Stimulated activated CD8-positive, alpha-beta memory T cell treated with anti-CD3 and anti-CD28 coated beads, Interleukin-4, amount 100 ng/mL, for 1 hour (primary cell): ENCODE data around the gene USP31.

Experiments used
- DNase-seq, 2 donors: peaks; one replicate each; pipeline ENCODE4 v3.0.0-alpha.2; 2020; ENCODE audit warnings: low read depth in 2 of 2, low spot score in 1 of 2

USP31 gene

DNA sequence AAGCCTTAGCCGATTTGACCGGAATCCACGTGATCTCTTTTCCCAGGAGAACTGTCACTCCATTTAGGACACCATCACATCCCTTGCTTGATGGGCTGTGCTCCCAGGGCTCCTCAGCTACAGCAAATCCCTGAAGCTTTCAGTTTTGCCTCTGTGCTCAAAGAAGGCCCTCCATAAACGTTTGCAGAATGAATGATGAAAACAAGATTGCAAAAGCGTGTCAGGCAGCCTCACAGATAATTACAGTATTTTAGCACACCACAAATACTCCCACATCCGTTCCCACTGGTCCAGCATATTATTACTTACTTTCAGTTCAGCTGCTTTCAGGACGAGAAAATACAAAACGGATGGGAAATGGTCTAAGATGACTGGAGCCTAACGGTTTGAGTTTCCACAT is 84.6 kb downstream of the USP31 start:
- DNase-seq = no peak

DNA sequence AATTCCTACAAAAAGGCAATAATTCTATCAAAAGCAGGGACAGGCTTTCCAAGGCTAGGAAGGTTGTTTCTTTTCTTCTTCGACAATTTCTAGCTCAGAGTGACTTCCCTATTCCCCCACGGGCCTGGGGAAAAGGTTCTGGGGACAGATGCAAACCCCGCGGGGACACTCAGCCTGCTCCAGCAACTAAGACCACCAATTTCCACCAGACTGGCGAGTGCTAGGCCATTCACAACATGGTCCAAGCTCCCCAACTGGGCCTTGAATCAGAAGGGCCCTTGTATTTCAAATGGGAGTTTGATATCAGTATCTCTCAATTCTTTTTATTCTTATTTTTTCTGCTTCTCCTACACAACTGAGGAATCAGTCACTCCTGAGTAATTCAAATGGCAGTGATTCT is 86.7 kb downstream of the USP31 start:
- DNase-seq = no peak

DNA sequence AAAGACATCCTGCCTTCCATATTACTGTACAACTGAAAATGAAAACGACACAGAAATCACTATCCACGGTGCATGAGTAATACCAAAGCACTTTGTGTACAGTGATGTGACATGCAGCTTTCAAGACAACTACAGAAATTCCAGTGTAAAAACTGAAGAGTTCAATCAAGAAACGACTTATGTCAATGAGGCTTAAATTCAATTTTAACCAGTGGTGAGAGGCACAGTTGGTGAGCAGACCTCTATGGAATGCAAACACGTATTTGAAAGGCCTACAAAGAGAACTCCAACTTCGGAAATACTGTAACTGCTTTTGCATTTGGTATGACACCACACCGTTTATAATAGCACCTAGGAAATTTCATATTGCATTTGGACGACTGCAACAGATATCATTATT is 87.6 kb downstream of the USP31 start:
- no peak for DNase-seq

DNA sequence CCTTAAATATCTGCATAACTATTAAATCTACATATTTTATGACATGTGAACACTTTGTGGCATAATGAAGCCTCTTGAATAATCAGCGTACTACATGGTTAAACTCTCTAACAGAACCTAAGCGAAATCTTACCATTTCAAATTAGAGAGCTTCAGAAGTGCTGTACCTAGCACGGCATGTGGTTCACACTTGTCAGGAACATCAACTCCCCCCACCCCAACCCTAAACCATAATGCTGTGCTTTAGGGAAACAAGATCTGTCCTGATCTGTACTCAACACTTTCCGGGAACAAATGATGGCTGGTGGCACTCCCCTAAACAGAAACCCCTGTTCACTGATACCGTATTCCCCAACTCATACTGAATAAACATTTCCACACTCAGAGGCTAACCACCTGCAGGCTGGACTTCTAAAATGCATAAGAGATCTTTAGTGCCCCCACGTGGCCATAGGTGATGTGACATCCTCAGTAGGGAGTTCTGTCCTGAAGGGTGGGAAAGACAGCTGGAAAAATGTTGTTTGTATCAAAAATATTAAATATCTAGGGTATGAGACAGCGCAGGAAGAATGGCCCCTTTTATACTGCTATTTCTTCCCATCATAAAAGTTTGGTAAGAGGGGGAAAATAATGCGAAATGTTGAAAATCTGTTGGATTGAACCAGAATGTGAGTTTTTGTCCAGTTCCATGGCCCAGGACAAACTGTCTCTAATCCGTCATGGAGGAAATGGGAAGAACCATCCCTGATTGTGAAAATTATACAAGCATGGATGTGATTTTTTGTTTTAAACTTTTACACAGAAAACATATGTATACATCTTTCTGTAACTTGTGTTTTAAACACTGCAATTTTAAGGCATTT is 88.6 kb downstream of the USP31 start:
- DNase-seq = peak in 1 of 2 donors; percentile 17

DNA sequence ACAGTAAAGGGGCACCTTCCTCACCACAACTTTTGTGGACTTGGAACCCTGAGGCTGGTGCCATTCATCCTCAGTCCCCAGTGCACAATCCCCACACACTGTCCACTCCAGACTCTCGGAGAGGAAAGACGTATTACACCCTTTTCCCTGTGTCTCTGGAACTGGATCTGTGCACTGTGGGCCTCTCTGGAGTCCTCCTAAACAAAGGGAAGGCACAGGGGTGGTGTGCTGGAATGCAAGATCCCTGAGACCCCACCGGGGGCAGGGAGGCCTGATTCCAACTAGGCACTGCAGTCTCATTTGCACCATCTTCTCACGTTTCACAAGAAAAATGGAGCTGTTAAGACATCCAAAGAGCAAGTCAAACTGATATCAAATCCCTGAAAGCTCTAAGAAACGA is 89.8 kb downstream of the USP31 start:
- DNase-seq = no peak

DNA sequence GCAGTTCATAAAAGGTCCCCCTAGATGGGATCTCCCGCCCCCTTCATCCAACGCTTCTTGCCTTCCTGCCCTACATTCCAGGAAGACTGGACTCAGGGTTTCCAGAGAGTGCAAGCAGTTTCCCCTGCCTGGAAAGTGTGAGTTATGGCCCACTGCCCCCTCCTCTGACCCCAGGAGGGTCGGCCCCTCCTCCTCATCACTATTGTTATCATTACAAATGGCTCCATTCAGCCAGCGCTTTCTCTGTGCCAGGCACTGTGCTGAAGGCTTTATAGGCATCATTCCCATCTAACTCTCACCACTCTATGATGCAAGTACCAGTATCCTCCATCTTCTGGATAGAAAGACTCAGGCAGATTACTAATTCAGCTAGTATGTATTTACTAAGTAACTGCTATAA is 90.7 kb downstream of the USP31 start:
- no peak for DNase-seq

DNA sequence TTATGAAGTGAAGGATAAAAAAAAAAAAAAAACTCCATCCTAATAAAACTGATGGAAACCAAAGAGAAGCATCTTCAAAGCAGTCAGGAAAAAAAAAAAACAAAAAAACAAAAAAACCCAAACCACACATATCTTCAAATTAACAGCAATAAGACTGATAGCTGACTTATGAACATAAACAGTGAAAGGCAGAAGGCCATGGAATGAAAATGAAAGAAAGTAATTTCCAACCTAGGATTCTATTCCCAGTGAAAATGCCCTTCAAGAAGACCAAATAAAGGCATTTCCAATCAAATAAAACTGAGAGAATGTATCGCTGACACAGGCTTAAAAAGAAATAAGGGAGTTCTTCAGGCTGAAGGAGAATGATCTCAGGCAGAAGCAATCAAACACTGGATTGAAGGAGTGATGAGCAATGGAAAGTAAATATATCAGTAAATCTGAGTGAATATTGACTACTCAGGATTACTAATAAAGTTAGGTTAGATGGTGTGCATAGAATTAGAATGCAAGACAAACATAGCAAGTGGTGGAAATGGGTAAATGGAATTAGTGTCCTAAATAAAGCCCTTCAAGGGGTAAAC is 92.1 kb downstream of the USP31 start:
- DNase-seq = no peak

DNA sequence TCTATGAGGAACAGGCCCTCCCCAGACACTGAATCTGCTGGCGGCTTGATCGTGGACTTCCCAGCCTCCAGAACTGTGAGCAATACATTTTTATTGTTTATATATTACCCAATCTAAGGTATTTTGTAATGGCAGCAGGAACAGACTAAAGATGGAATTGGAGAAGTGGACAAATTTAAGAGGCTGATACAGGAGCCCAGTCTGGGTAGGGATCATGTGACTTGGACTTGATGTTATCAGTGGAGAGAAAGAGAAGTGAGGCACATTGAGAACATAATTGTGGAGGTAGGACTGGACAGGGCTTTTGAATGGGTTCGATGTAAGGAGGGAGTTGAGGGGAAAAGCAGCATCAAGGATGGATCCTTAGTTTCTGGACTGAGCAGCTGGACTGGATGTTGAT is 93.8 kb downstream of the USP31 start:
- no peak for DNase-seq

DNA sequence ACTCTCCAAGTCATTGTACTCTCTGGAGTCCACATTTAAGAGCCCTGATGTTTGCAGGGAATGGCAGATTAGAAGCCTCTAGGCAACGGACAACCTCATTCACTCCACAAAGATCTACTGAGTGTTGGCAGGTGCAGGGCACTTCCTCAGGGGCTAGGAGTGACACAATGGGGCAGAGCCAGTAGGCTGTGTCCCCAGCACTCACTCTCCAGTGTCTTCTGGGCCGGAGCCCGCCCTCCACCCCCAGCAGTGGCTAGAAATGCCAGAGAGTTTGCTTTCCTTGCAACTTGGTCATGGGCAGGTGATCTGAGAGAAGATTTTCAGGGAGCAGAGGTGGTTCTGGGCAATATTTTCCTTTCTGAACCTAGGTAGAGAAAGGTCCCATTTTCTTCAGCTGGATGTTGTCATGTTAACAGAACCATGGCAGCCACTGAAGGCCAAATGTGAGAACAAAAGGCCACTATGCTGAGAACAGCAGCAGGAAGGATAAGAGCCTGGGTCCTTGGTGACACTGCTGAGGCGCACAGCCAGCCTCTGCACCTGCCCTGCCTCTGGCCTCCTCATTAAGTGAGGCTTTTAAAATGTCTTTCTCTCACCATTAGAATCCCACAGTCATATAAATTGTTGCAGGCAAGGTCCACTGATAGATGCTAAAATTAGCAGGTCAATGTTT is 96.2 kb downstream of the USP31 start:
- no peak for DNase-seq

DNA sequence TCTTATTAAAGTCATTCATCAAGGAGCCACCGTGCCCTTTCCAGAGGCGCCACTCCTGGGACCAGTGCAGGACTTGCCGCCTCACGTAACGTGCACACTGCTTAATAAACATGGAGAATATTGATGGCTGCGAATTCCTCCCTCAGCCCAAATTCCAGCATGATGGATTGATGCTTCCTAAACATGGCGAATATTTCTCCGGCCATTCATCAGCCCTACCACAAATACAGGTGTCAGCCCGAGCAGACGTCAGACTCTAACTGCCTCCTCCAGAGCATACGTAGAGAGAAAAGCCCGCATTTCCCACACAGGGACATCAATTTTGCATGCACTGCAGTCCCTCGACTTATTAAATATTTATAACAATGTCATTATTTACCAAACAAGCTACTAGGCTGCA is 97.0 kb downstream of the USP31 start:
- no peak for DNase-seq

DNA sequence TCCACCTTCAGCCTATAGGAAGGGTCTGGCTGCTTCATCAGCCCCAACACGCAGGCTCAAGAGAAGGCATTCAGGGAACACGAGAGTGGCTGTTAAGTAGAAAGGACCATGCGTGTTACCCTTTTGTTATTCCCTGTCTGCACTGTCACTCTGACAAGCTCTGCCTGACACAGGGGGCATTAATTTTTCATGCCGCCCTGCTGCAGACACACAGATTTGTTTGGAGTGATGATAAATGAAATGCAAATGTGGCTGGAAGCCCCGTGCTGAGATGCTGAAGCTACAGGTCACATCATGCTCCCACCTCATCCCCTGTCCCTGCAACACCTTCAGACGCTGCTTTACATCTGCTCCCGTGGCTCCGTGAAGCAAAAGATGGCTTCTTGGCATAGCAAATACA is 97.7 kb downstream of the USP31 start:
- no peak for DNase-seq

DNA sequence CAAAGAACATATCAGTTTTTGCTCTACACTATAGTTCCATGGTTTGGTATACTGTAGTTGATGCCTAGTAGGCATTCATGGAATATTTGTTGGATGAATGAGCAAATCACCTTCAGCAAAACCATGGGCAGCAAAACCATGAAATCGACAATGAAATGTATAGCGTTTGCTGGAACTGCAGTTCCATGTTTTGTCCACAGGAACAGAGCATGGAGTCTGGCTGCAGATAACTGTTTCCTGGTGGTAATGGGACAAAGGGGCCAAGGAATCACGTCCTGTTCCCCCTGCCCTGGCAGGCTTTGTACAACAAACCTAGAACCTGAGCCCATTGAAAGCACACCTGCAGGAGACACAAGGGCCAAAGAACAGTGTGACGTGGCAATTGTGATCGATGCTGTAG is 101.1 kb downstream of the USP31 start:
- DNase-seq = no peak

DNA sequence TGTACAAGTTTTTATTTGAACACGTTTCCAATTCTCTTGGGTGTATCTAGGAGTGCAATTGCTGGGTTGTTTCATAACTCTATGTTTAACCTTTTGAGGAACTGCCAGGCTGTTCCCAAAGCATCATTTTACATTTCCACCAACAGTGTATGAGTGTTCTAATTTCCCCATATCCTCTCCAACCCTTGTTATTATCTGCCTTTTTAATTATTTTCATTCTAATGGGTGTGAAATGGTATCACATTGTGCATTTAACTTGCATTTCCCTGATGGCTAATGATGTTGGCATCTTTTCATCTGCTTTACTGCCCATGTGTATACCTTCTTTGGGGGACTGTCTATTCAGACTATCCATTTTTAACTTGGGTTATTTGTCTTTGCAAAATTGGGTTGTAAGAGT is 104.2 kb downstream of the USP31 start:
- DNase-seq = no peak

DNA sequence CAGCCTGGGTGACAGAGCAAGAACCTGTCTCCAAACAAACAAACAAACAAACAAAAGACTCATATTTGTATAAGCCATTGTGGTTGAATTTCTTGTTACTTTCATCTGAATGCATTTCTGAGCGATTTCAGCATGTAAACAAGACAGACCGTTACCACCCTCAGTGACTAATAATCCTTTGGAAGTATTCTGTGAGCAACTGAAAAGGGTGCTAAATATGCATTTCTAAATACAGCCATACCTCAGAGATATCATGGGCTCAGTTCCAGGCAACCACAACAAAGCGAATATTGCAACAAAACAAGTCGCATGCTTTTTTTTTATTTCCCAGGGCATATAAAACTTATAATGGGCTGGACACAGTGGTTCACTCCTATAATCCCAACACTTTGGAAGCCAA is 109.0 kb downstream of the USP31 start:
- no peak for DNase-seq

DNA sequence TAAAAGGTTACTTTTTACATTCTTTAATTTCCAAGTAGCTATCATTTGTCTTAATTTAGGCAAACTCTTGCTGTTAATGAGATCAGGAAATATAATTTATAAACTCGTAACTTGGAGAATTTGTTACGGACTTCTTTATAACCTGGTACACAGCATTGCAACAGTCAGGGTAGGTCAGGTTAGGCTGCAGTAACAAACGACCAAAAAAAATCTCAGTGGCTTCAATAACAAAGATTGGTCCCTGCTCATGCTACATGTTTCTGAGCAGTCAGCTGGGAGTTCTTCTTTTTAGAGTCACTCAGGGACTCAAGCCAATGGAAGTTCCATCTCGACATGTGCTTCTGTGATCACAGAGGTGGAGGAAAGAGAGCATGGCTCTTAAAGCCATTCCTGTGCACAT is 110.1 kb downstream of the USP31 start:
- no peak for DNase-seq

DNA sequence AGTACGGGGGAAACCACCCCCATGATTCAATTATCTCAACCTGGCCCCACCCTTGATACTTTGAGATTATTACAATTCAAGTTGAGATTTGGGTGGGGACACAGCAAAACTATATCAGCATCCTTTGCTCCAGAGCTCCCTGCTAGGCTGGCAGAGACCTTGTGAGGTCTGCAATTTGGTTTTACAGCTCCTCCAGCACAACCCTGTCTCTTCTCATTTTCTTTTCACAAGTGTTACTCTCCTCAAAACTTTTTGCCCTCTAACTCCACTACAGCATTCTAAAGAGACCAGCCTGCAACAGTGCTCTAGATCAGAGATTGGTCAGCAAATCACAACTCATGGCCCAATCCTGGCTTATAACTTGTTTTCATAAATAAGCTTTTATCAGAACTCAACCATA is 114.0 kb downstream of the USP31 start:
- DNase-seq = no peak

DNA sequence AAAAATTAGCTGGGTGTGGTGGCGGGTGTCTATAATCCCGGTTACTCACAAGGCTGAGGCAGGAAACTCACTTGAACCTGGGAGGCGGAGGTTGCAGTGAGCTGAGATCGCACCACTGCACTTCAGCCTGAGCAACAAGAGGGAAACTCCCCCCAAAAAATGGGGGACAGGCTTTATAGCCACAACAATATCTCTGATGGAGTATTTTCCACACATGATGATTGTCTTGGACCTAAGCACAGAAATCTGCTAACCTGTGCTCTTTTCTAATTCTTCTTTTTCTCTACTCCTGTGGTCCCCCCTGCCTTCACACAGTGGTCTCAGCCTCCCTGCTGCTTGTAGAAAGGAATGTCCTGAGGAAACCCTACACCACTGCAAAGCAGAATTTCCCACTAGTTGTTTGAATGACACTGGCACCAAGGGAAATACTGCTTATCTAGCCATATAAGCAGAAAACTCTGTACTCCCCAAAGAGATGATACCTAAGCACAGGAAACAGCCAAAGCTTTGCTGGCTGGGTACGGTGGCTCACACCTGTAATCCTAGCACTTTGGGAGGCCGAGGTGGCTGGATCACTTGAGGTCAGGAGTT is 117.6 kb downstream of the USP31 start:
- no peak for DNase-seq

DNA sequence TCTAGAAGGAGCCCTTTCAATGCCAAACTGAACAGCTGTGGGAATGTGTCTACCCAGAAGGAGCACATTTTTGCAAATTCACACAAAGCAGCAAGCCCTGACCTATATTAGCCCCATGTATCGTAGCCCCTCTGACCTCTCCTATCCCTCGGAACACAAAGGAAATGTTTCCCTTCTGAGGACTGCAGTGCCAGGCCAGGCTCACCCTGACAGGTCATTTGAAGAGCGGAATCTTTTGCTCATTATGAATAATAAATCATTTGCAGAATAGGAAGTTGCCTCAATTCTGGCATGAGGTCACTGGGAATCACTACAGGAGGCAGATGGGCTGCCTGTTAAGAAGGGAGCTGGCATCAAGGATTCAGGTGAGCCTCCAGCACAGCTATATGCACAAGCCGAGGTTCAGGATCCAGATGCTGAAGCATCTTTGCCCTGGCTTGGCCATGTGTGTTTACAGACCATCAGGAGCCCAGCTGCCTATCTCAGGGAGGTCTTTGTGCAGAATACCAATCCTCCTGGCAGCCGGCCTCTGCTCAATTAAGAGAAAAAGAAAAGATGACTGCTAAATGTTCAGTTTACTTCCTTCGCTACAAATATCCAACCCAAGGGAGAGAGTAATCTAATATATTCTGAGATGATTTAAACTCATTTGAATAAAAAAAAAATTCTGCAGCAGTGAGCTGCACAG is 119.4 kb downstream of the USP31 start:
- DNase-seq = no peak

DNA sequence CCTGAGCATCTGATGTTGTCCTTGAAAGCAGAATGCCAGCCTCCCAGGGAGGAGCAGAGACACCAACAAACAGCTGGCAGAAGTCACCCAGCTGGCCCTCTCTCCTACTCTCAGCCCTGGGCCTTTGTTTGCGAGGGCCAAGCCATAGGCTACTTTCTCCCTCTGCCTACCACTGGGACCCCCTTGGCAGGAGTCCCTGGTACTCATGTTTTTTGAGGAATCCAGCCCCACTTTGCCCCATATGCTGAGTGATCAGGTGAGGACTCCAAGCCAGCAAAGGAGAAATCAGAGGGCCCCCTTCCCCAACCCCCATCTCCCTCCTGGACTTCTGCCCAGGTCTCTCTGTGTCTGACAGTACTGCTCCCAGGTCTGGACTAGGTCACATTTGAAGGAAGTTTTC is 121.9 kb downstream of the USP31 start:
- no peak for DNase-seq

DNA sequence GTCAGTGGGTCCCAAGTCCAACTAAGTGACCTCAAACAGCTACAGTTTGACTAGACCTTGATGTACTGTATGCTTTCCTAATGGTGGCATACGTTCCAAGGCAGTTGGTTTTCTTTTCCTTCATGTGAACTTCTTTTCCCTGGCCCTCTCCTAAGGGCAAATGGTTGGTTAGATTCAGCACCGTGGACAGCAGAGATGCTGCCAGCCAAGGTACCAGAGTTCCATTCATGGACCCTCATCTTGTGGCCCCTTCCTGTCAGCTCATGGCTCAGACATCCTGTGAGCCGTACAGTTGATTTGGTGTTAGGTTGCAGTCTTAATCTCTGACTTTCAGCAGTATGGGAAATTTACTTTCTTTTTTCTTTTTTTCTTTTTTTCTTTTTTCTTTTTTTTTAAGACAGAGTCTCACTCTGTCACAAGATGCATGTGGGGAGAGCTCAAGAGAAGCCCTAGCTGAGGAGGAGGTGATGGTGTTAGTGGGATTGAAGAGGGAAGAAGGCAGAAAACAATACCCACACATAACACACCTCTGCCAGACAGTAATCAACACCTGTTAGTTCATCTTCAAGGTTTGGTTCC is 122.4 kb downstream of the USP31 start:
- no peak for DNase-seq

DNA sequence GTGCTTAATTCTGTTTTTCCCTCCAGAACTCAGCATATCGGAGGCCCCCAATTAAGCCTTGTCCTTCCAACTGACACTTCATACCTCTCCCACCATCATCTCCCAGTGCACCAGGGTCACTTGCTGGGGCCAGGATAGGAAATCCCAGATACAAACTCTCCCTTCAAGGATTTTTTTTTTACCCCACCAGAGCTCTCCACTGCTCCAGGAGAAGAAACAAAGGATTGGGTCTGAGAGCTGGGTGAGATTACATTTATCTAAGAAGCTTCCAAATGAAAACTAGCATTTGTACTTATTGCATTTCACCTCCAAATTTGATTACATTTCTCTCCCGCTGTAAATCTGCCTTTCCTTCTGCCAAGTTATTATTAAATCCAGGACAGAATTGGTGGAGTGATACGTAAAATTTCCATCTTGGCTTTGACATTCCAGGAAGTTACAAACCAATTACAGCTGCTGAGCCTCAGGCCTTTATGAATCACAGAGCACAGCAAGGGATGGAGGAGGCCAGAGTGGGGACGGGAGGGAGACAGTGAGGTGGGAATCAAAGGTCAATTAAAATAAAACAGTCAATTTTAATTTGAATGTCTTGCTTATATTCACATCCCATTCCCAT is 123.5 kb downstream of the USP31 start:
- no peak for DNase-seq
